Left kidney (tissue), 1 donor: ENCODE measurements around the gene ONECUT3. TPM values are rescaled to one million over a fixed set of nuclear protein-coding genes. Genes with fewer than 3 reads are reported as not detected.

Experiments used
- polyA plus RNA-seq: library from polyadenylated mRNA; unstranded; fragments of 120-200 nt; gene quantifications from one replicate; pipeline ENCODE4 v1.2.1, GENCODE V29; 2013; ENCODE audit not compliant: insufficient read length

The ONECUT3 gene
- polyA plus RNA-seq, 1 donor, result 0.03 TPM

Other genes starting within 250 kb of the ONECUT3 start
- 0.27 TPM for gene ADAMTSL5, start 240.5 kb upstream of the ONECUT3 start, polyA plus RNA-seq
- gene PLK5, start 229.4 kb upstream of the ONECUT3 start, polyA plus RNA-seq, result 0.23 TPM
- gene MEX3D, start 185.2 kb upstream of the ONECUT3 start, polyA plus RNA-seq, result 19.1 TPM
- gene MBD3, start 160.6 kb upstream of the ONECUT3 start, polyA plus RNA-seq, result 47.3 TPM
- gene UQCR11, start 148.0 kb upstream of the ONECUT3 start, polyA plus RNA-seq, result 82.3 TPM
- 98.9 TPM for gene TCF3, start 100.9 kb upstream of the ONECUT3 start, polyA plus RNA-seq
- gene ATP8B3, start 58.8 kb downstream of the ONECUT3 start, polyA plus RNA-seq, result 0.85 TPM
- gene REXO1, start 95.0 kb downstream of the ONECUT3 start, polyA plus RNA-seq, result 29.0 TPM
- 4.5 TPM for gene KLF16, start 110.1 kb downstream of the ONECUT3 start, polyA plus RNA-seq
- gene ABHD17A, start 132.0 kb downstream of the ONECUT3 start, polyA plus RNA-seq, result 29.3 TPM
- 2.4 TPM for gene ADAT3, start 151.9 kb downstream of the ONECUT3 start, polyA plus RNA-seq
- 67.5 TPM for gene SCAMP4, start 151.9 kb downstream of the ONECUT3 start, polyA plus RNA-seq
- gene CSNK1G2, start 187.7 kb downstream of the ONECUT3 start, polyA plus RNA-seq, result 45.0 TPM